Activated CD8-positive, alpha-beta T cell treated with anti-CD3 and anti-CD28 coated beads, Interleukin-2, amount 10 ng/mL, durations not matched to agents 7 days and 5 days (primary cell): ENCODE results near the gene SAP30BP. TPM values are rescaled to one million over a fixed set of nuclear protein-coding genes. Genes with fewer than 3 reads are reported as not detected.

ENCODE experiments used
- ATAC-seq: fragments of 150-1000 bp; cut with Tn5 transposase; one replicate; pipeline ENCODE4 v1.10.0; 2021; ENCODE audit warnings: moderate library complexity
- CTCF ChIA-PET: fragments of 350-600 bp; sonication (Branson Sonifier 250); formaldehyde crosslinking; loops from one replicate; lab custom pipeline; 2021; ENCODE audit warnings: antibody characterized with exemption; lab: Charles Lee
- POLR2A ChIA-PET: fragments of 350-600 bp; sonication (Branson Sonifier 250); formaldehyde crosslinking; loops from one replicate; lab custom pipeline; 2021; ENCODE audit warnings: antibody characterized with exemption; lab: Charles Lee
- DNase-seq: peaks from one replicate; pipeline ENCODE4 v3.0.0-alpha.2; 2020
- H3K27ac Mint-ChIP-seq: one replicate; pipeline ENCODE4 v1.8.0; 2021; ENCODE audit warnings: mild to moderate bottlenecking, mixed read lengths
- H3K27me3 Mint-ChIP-seq: one replicate; pipeline ENCODE4 v1.8.0; 2021; ENCODE audit warnings: low read depth, mixed read lengths
- H3K36me3 Mint-ChIP-seq: one replicate; pipeline ENCODE4 v1.8.0; 2021; ENCODE audit warnings: low read depth, mixed read lengths
- H3K4me1 Mint-ChIP-seq: one replicate; pipeline ENCODE4 v1.8.0; 2021; ENCODE audit warnings: low read depth, mixed read lengths
- H3K4me3 Mint-ChIP-seq: one replicate; pipeline ENCODE4 v1.8.0; 2021; ENCODE audit warnings: mild to moderate bottlenecking, mixed read lengths
- H3K9me3 Mint-ChIP-seq: one replicate; pipeline ENCODE4 v1.8.0; 2022; ENCODE audit warnings: mixed read lengths; ENCODE audit not compliant: insufficient read depth
- total RNA-seq, 2 experiments: library from RNA; stranded (reverse); gene quantifications; one replicate each; pipeline ENCODE4 v1.2.3, GENCODE V29; 2021

Gene SAP30BP
- total RNA-seq, 2 experiments from 2014 or later: 88.7 to 93.7 TPM

DNA sequence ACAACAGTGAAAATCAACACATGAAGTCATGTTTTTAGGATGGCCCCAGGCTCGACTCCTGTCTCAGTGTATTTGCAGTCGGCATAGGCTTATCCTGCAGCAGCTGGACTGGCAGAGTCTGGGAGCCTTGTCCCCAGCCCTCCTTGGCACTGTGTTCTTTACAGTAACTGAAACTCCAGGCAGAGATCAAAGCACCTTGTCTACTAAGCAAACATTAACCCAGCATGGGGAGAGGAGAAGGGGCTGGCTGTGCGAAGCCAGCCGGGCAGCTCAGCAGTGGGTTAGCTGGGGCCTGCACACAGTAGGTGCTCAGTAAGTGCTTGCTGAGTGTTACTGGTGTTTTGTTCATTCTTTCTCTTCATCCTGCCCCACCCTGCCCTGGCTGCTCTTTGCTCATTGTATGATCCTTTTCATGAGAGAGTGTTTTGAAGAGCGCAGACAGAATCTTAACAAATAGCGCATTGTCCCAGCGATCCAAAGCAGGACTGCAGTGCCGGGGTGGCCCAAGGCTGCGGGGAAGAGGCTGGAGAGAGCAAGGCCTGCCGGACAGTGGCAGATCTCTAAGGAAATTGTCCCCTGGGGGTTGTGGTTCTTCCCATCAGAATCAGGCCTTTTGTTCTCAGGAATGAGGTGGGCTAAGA is 30.6 kb downstream of the SAP30BP start:
- peaks cover 44% of the 10 kb centered on the region for H3K36me3 Mint-ChIP-seq
- no peaks in the 10 kb centered on the region for H3K27me3 Mint-ChIP-seq
- ATAC-seq: no peak
- H3K4me1 Mint-ChIP-seq: no peaks in the 10 kb centered on the region
- H3K27ac Mint-ChIP-seq: peak overlapping the region; percentile 31
- no peak overlapping the region for H3K4me3 Mint-ChIP-seq
- POLR2A ChIA-PET: interaction anchor here (1.0 kb wide), 1 partner anchor 9 kb away, joined by 3 read pairs; no protein-coding TSS in a partner anchor
- DNase-seq: no peak
- CTCF ChIA-PET: interaction anchor here (0.9 to 1.7 kb wide), 5 partner anchors 15 to 65 kb away, joined by 3 to 5 read pairs (median 3); partner anchors contain the start of gene SMIM5
- H3K9me3 Mint-ChIP-seq: no peaks in the 10 kb centered on the region

DNA sequence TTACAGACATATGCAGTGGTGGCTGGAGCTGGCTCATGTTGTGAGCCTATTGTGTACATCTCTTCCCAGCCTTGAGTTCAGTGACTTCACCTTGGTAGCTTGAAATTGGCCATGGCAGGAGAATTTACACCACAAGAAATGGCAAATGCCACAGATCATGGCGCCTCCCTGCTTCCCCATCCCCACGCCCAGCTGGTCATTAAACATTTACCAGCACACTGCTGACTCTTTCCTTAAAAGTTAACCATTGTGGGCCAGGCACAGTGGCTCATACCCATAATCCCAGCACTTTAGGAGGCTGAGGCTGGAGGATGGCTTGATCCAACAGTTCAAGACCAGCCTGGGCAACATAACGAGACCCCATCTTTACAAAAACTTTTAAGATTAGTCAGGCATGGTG is 31.5 kb downstream of the SAP30BP start:
- no peak overlapping the region for H3K4me3 Mint-ChIP-seq
- no peak overlapping the region for H3K27ac Mint-ChIP-seq
- no peaks in the 10 kb centered on the region for H3K9me3 Mint-ChIP-seq
- DNase-seq: no peak
- ChIA-PET CTCF (interaction anchor here (0.9 to 1.7 kb wide), 5 partner anchors 16 to 66 kb away, joined by 3 to 5 read pairs (median 3); partner anchors contain the start of gene SMIM5), POLR2A (interaction anchor here (1.0 kb wide), 1 partner anchor 9 kb away, joined by 3 read pairs; no protein-coding TSS in a partner anchor)
- no peaks in the 10 kb centered on the region for H3K27me3 Mint-ChIP-seq
- ATAC-seq: no peak
- peaks cover 47% of the 10 kb centered on the region for H3K36me3 Mint-ChIP-seq
- H3K4me1 Mint-ChIP-seq: no peaks in the 10 kb centered on the region

DNA sequence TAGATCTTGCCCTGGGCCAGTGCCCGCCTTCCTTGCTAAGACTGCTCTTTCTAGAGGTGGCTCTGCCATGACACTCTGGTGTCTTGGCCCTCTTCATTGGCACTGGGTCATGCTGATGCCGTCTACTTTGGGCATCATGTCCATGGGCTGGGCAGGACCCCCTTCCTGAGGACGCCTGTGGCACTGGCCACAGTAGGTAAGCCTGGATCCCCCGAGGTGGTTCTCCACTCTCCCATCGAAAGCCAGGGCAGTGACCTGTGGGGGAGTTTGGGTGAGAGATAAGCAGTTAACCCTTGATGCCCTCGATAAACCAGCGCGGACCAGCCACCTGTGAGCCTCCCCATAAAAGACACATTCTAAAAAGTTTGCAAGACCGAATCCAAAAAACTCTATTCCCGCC is 34.1 kb downstream of the SAP30BP start:
- Mint-ChIP-seq H3K4me1 (no peaks in the 10 kb centered on the region), H3K27me3 (no peaks in the 10 kb centered on the region), H3K9me3 (no peaks in the 10 kb centered on the region), H3K4me3 (no peak overlapping the region), H3K27ac (no peak overlapping the region), H3K36me3 (peaks cover 42% of the 10 kb centered on the region)
- DNase-seq: no peak
- ChIA-PET POLR2A (no interaction called here), CTCF (no interaction called here)
- ATAC-seq: no peak

DNA sequence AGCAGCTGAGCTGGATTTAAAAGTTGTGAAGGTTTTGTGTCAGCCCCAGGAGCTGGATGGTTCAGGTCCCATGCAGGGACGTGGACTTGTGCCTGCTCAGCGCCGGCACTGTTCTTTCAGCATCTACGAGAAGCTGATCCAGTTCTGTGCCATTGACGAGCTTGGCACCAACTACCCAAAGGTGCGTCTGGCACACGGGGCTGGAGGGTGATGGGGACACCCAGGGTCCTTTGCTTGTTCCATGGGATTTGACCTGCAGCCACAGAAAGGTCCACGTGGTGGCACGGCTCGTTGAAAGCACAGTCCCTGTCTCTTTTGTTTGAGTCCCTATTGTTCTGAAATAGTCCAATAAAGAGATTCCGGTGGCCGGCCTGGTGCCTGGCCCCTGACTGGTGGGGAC is 36.1 kb downstream of the SAP30BP start:
- no peak for ATAC-seq
- H3K27me3 Mint-ChIP-seq: no peaks in the 10 kb centered on the region
- H3K27ac Mint-ChIP-seq: no peak overlapping the region
- no peak for DNase-seq
- peaks cover 48% of the 10 kb centered on the region for H3K36me3 Mint-ChIP-seq
- H3K4me3 Mint-ChIP-seq: no peak overlapping the region
- H3K9me3 Mint-ChIP-seq: no peaks in the 10 kb centered on the region
- no peaks in the 10 kb centered on the region for H3K4me1 Mint-ChIP-seq
- POLR2A ChIA-PET: interaction anchor here (0.9 kb wide), 1 partner anchor 12 kb away, joined by 3 read pairs; no protein-coding TSS in a partner anchor
- CTCF ChIA-PET: interaction anchor here (2.3 kb wide), 1 partner anchor 45 kb away, joined by 11 read pairs; no protein-coding TSS in a partner anchor

DNA sequence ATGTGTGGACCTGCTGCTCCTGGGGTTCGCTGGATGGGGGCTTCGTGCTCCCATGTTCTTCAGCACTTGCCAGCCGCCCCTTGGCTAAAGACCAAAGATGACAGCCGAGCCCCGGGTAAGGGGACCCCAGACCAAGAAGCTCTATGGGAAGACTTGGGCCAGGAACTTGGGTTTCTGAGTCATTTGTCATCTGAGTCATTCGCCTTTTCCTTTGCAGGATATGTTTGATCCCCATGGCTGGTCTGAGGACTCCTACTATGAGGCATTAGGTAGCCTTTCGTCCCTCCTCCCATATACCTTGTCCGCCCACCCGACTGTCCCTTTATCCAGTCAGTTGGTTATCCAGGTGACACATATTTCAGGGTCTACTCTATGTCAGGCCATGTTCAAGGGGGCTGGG is 36.5 kb downstream of the SAP30BP start:
- POLR2A ChIA-PET: interaction anchor here (0.9 kb wide), 2 partner anchors 12 to 15 kb away, joined by 3 read pairs; no protein-coding TSS in a partner anchor
- Mint-ChIP-seq H3K4me3 (no peak overlapping the region), H3K9me3 (no peaks in the 10 kb centered on the region), H3K27ac (no peak overlapping the region), H3K4me1 (no peaks in the 10 kb centered on the region), H3K36me3 (peaks cover 51% of the 10 kb centered on the region), H3K27me3 (no peaks in the 10 kb centered on the region)
- ATAC-seq (no peak), DNase-seq (no peak)
- CTCF ChIA-PET: interaction anchor here (2.3 kb wide), 1 partner anchor 44 kb away, joined by 11 read pairs; no protein-coding TSS in a partner anchor

DNA sequence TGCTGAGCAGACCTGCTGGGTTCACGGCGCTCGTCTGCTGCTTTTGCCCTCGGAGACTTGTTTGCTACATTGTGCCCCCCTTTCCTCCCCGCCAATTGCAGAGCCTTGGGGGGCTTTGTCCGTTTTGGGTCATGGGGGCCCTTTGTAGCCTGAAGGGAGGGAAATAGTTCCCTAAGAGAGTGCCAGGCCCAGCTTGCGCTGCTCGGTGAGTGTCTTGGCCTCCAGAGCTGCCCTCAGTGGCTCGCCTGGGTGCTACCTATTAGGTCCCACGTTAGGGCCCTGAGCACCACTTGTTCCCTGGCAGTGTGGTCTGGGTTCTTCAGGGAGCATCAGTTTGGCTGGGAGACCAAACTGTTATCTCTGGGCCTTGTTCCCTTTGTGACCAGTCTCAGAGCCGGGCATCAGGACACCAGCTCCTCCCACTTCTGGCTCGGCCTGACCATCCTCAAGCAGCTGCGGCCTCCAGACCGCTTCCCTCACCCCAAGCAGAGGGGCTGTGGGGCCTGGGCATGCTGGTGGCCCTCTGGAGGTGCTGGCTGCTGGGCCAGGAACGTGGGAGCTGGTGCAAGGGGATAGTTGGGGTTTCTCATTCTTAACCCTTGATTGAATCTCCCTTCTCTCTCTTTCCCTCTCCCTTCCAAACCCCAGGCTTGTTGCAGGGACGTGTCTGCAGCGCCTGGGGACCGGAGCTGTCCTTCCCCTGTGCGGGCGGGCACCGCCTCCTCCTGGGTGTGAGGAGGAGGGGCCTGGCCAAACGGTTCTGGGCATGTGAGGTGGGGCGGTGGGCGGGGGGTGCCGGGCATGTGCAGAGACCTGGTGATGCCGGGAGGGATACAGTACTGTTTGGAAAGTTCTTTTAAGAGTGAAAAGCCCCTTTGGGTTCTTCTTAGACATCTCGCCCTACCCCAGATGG is 38.1 kb downstream of the SAP30BP start:
- no peaks in the 10 kb centered on the region for H3K27me3 Mint-ChIP-seq
- CTCF ChIA-PET: interaction anchor here (1.5 kb wide), 1 partner anchor 43 kb away, joined by 6 read pairs; no protein-coding TSS in a partner anchor
- H3K27ac Mint-ChIP-seq: no peak overlapping the region
- DNase-seq (no peak), ATAC-seq (no peak)
- no peaks in the 10 kb centered on the region for H3K4me1 Mint-ChIP-seq
- no peak overlapping the region for H3K4me3 Mint-ChIP-seq
- no peaks in the 10 kb centered on the region for H3K9me3 Mint-ChIP-seq
- POLR2A ChIA-PET: interaction anchor here (1.6 kb wide), 1 partner anchor 9 kb away, joined by 3 read pairs; no protein-coding TSS in a partner anchor
- H3K36me3 Mint-ChIP-seq: peaks cover 47% of the 10 kb centered on the region

DNA sequence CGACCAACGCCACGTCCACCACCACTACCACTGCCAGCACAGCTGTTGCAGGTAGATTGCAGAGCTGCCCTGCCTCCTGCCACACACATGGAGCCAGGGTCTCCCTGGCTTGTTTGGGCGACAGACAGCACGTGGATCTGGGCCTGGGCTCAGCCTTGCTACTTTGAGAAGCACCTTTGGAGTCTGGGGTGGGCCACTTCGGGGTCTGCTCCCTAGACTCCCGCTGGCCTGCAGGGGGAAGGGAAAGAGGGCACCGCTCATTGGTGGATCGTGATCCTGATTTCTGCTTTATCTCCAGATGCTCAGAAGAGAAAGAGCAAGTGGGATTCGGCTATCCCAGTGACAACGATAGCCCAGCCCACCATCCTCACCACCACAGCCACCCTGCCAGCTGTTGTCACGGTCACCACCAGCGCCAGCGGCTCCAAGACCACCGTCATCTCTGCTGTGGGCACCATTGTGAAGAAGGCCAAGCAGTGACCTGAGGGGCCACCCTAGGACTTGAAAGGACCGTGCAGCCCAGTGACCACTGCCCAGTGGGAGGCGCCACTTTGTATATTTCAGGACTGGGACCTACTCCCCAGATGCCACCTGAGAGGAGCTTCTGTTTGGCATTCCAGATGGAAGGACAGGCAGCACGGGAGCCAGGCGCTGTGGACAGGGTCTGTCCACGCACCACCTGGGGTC is 39.0 kb downstream of the SAP30BP start:
- Mint-ChIP-seq H3K27me3 (peaks cover 3% of the 10 kb centered on the region), H3K4me1 (no peaks in the 10 kb centered on the region), H3K9me3 (no peaks in the 10 kb centered on the region), H3K36me3 (peaks cover 41% of the 10 kb centered on the region), H3K27ac (no peak overlapping the region), H3K4me3 (no peak overlapping the region)
- no peak for DNase-seq
- ATAC-seq: no peak
- CTCF ChIA-PET: interaction anchor here (0.9 to 1.5 kb wide), 2 partner anchors 32 to 42 kb away, joined by 4 to 6 read pairs; no protein-coding TSS in a partner anchor
- POLR2A ChIA-PET: interaction anchor here (0.7 to 1.6 kb wide), 4 partner anchors 10 to 46 kb away, joined by 3 to 4 read pairs (median 3); partner anchors contain the start of genes RECQL5 and SAP30BP

DNA sequence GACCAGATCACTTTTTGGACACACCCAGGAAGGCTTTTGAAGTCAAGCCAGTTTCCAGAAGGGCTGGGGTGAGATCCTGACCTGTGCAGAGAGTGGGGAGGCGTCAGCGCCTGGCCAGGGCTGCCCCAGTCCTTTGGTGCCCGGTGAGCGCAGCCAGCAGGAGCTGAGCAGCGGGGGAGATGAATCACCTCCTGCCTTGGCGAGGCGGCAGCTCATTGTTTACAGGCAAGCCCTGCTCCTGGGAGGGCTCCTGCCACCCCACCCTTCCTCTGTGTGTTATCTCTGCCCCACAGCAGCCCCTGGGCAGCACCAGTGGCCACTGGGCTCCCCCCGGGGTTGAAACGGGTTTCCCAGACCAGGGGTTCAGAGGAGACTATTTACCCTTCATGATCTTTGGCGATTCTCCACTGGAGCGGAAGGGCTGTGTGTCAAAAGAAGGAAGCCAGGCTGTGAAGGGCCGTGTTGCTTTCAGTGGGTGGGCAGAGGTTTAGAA is 40.0 kb downstream of the SAP30BP start:
- Mint-ChIP-seq H3K9me3 (no peaks in the 10 kb centered on the region), H3K27me3 (peaks cover 3% of the 10 kb centered on the region), H3K4me3 (no peak overlapping the region), H3K27ac (no peak overlapping the region), H3K36me3 (peaks cover 36% of the 10 kb centered on the region), H3K4me1 (no peaks in the 10 kb centered on the region)
- DNase-seq (no peak), ATAC-seq (peak; percentile 29)
- POLR2A ChIA-PET: interaction anchor here (1.2 to 1.6 kb wide), 3 partner anchors 11 to 45 kb away, joined by 3 to 4 read pairs (median 3); partner anchors contain the start of genes RECQL5 and SAP30BP
- CTCF ChIA-PET: interaction anchor here (0.9 kb wide), 2 partner anchors 33 to 46 kb away, joined by 3 to 4 read pairs; no protein-coding TSS in a partner anchor

DNA sequence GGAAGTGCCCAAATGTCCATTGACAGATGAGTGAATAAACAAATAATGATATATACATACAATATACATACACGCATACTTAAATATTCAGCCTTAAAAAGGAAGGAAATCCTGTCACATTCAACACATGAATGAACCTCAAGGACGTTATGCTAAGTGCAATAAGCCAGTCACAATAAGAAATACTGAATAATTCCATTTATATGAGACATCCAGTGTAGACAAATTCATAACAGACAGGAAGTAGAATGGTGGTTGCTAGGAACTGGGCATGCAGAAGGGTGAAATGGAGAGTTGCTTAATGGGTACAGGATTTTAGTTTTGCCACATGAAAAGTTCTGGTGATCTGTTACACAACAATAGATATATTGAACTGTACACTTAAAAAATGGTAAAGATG is 45.3 kb downstream of the SAP30BP start:
- Mint-ChIP-seq H3K27me3 (peaks cover 6% of the 10 kb centered on the region), H3K27ac (no peak overlapping the region), H3K4me1 (no peaks in the 10 kb centered on the region), H3K36me3 (peaks cover 8% of the 10 kb centered on the region), H3K9me3 (no peaks in the 10 kb centered on the region), H3K4me3 (no peak overlapping the region)
- DNase-seq (no peak), ATAC-seq (no peak)
- ChIA-PET POLR2A (no interaction called here), CTCF (interaction anchor here (0.6 to 2.4 kb wide), 3 partner anchors 36 to 60 kb away, joined by 3 to 10 read pairs (median 5); no protein-coding TSS in a partner anchor)

DNA sequence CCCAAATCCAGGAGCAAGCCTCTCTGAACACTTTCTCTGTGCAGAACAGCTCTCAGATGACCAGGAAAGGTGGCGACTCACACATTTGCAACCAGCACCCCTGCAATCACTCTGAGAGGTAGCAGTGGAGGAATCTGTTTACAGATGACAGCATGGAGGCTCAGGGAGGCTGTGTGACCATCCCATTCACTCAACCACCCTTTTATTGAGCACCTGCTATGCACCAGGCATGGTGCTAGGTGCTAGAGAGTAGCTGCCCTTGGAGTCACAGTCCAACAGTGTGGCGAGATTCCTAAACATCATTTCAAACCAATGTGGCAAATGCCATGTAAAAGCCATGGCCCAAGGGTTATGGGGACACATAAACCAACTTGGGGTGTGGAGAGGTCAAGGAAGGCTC is 52.6 kb downstream of the SAP30BP start:
- DNase-seq (no peak), ATAC-seq (no peak)
- Mint-ChIP-seq H3K9me3 (no peaks in the 10 kb centered on the region), H3K27me3 (peaks cover 17% of the 10 kb centered on the region), H3K27ac (no peak overlapping the region), H3K4me1 (peaks cover 6% of the 10 kb centered on the region), H3K4me3 (no peak overlapping the region), H3K36me3 (no peaks in the 10 kb centered on the region)
- ChIA-PET CTCF (interaction anchor here (2.0 to 3.0 kb wide), 3 partner anchors 28 to 34 kb away, joined by 7 to 16 read pairs (median 14); no protein-coding TSS in a partner anchor), POLR2A (interaction anchor here (1.9 kb wide), 1 partner anchor 52 kb away, joined by 4 read pairs; the partner anchor contains the start of genes RECQL5 and SAP30BP)
